HepG2 (cell line): ENCODE results near the gene SLC22A31. TPM values are rescaled to one million over a fixed set of nuclear protein-coding genes. Genes with fewer than 3 reads are reported as not detected.

Experiments used
- ARHGAP35 ChIP-seq: sonication (generic); formaldehyde crosslinking; IDR thresholded peaks from 2 replicates; pipeline ENCODE4 v1.9.0; 2022; ENCODE audit warnings: mild to moderate bottlenecking, inconsistent platforms, moderate library complexity, missing genetic modification reagents, borderline replicate concordance
- ATF5 ChIP-seq: sonication (generic); formaldehyde crosslinking; IDR thresholded peaks from 2 replicates; pipeline ENCODE4 v1.4.0; 2020; ENCODE audit warnings: mild to moderate bottlenecking, low read depth, missing genetic modification reagents
- ATRX ChIP-seq: sonication (generic); formaldehyde crosslinking; IDR thresholded peaks from 2 replicates; pipeline ENCODE4 v1.4.0; 2020; ENCODE audit warnings: missing genetic modification reagents, borderline replicate concordance
- CHD2 ChIP-seq: IDR thresholded peaks from 2 replicates; pipeline ENCODE4 v1.6.1; 2011; ENCODE audit warnings: low read depth, low read length, improper control_type of control experiment
- CREB3 ChIP-seq: sonication (generic); formaldehyde crosslinking; IDR thresholded peaks from 2 replicates; pipeline ENCODE4 v1.5.0; 2020; ENCODE audit warnings: missing genetic modification reagents
- DNMT3B ChIP-seq: conservative IDR thresholded peaks from 2 replicates; pipeline ENCODE4 v1.6.1; 2016; ENCODE audit warnings: missing biosample characterization, control low read depth
- DRAP1 ChIP-seq: IDR thresholded peaks from 2 replicates; pipeline ENCODE4 v1.6.1; 2016; ENCODE audit warnings: missing genetic modification reagents, missing compliant biosample characterization
- ELF3 ChIP-seq: IDR thresholded peaks from 2 replicates; pipeline ENCODE4 v1.6.1; 2016; ENCODE audit warnings: missing genetic modification reagents, missing compliant biosample characterization
- EZH2 ChIP-seq: conservative IDR thresholded peaks from 2 replicates; pipeline ENCODE4 v1.6.1; 2012; ENCODE audit warnings: mild to moderate bottlenecking, low read depth, low read length, moderate library complexity
- POLR2AphosphoS2 ChIP-seq: IDR thresholded peaks from 2 replicates; pipeline ENCODE4 v1.6.1; 2011; ENCODE audit warnings: low read depth, low read length, improper control_type of control experiment
- SMYD3 ChIP-seq: sonication (generic); formaldehyde crosslinking; IDR thresholded peaks from 2 replicates; pipeline ENCODE4 v1.8.1; 2023; ENCODE audit warnings: mild to moderate bottlenecking, missing genetic modification reagents
- THAP7 ChIP-seq: sonication (generic); formaldehyde crosslinking; IDR thresholded peaks from 2 replicates; pipeline ENCODE4 v1.8.1; 2023; ENCODE audit warnings: mild to moderate bottlenecking, missing genetic modification reagents
- TIGD3 ChIP-seq: sonication (generic); formaldehyde crosslinking; IDR thresholded peaks from 2 replicates; pipeline ENCODE4 v1.5.1; 2020; ENCODE audit warnings: mild to moderate bottlenecking, missing genetic modification reagents, borderline replicate concordance
- ZNF142 ChIP-seq: sonication (generic); formaldehyde crosslinking; IDR thresholded peaks from 2 replicates; pipeline ENCODE4 v1.4.0; 2020; ENCODE audit warnings: missing genetic modification reagents
- ZNF674 ChIP-seq: sonication (generic); formaldehyde crosslinking; IDR thresholded peaks from 2 replicates; pipeline ENCODE4 v1.5.0; 2020; ENCODE audit warnings: low read depth, mild to moderate bottlenecking, missing genetic modification reagents
- ZNF703 ChIP-seq: sonication (generic); formaldehyde crosslinking; IDR thresholded peaks from 2 replicates; pipeline ENCODE4 v1.5.1; 2020; ENCODE audit warnings: missing genetic modification reagents, mild to moderate bottlenecking, moderate library complexity, borderline replicate concordance
- polyA plus RNA-seq, 8 experiments: library from polyadenylated mRNA; depleted of rRNA in 3 of 8; stranded (reverse) in 7 of 8; unstranded in 1 of 8; fragments of >200 nt; fragmentation: Illumina TruSeq in 4 of 8; extraction: Trizol in 4 of 8; gene quantifications; 2 replicates each; pipeline versions ENCODE4 v1.2.1 to v1.2.3, GENCODE V29; 2011 to 2016; ENCODE audit warnings: low read depth in 4 of 8, missing spikeins in 1 of 8, mixed read lengths in 1 of 8; ENCODE audit not compliant: insufficient read depth in 1 of 8
- total RNA-seq, 5 experiments: library from RNA; depleted of rRNA; stranded (reverse); fragments of >200 nt; fragmentation: Illumina TruSeq; extraction: Trizol; gene quantifications; 2 replicates each; pipeline ENCODE4 v1.2.3, GENCODE V29; 2016; ENCODE audit warnings: low read depth in 1 of 5

SLC22A31 gene
- total and polyA plus RNA-seq, 2 of the 13 experiments (the other 11 are each of a cell fraction or from before 2014, with no cell fraction given), result 67.3 to 83.3 TPM

GRCh38 chr16:89200124-89200849, at the start of gene SLC22A31 (continued):
- TF ChIP-seq THAP7 (CRISPR knock-in tag), result 0 out of 2 replicates have a peak, but pooled peaks have one; percentile 55
- peak; percentile 80 for TF ChIP-seq ELF3 (CRISPR knock-in tag)
- no peak for TF ChIP-seq ATF5 (CRISPR knock-in tag)
- TF ChIP-seq ZNF703 (CRISPR knock-in tag), result peak; percentile 58; the same call in 1 of the 2 replicates
- TF ChIP-seq CREB3 (CRISPR knock-in tag), result peak; percentile 20; the same call in 1 of the 2 replicates
- no peak for TF ChIP-seq ATRX
- no peak for TF ChIP-seq SMYD3 (CRISPR knock-in tag)
- peak; percentile 27; the same call in 1 of the 2 replicates for TF ChIP-seq CHD2
- no peak; the same call in 1 of the 2 replicates for TF ChIP-seq POLR2AphosphoS2
- no peak for TF ChIP-seq ZNF674 (CRISPR knock-in tag)
- TF ChIP-seq TIGD3 (CRISPR knock-in tag), result no peak
- no peak for TF ChIP-seq DRAP1 (CRISPR knock-in tag)
- TF ChIP-seq ARHGAP35 (CRISPR knock-in tag), result 0 out of 2 replicates have a peak, but pooled peaks have one; percentile 11
- no peak for TF ChIP-seq EZH2
- TF ChIP-seq ZNF142, result no peak; the same call in 1 of the 2 replicates
- TF ChIP-seq DNMT3B (CRISPR knock-in tag), result no peak
